ENCODE measurements around the gene KSR1. TPM values are rescaled to one million over a fixed set of nuclear protein-coding genes. Genes with fewer than 3 reads are reported as not detected.

The KSR1 gene
- total and polyA plus RNA-seq, 4 donors: 19.0 to 75.7 (median 42.6) TPM

DNA sequence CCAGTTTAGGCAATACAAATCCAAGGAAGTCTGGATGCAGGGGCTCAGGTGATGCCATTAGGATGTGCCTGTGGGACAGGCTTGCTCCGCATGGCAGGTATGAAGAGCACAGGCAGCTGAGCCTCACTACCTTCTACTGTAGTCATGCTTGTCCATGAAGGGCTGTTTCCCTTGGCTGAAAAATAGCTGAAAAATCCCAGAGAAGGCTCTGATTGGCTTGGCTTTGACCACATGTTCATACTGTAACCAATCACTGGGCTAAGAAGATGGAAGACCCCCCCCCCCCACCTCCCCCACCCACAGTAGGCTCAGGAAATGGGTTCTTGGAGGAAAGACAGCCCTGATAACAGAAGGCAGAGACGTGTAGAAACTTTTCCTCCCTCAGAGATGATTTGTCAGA lies 108.2 kb downstream of the KSR1 start:
- no peaks in the 10 kb centered on the region for H3K9me3 ChIP-seq (ENCODE audit: control insufficient read depth, low read length)
- no peaks in the 10 kb centered on the region for H3K4me1 ChIP-seq (ENCODE audit: control insufficient read depth in 1 of 2, insufficient read depth in 2 of 2, low read length in 2 of 2)
- DNase-seq (no peak), ATAC-seq (ENCODE audit: low FRiP score) (no peak)
- no peak overlapping the region for H3K27ac ChIP-seq (ENCODE audit: low read depth in 1 of 2, low read length in 2 of 2)
- H3K27me3 ChIP-seq (ENCODE audit: control insufficient read depth in 1 of 2, insufficient read depth in 2 of 2, low read length in 1 of 2): no peaks in the 10 kb centered on the region
- WGBS, 2 donors: 78 to 82% methylated on average over 2 of the region's 2 CpGs
- no peaks in the 10 kb centered on the region for H3K36me3 ChIP-seq (ENCODE audit: control insufficient read depth in 1 of 2, insufficient read depth in 2 of 2, low read length in 1 of 2)
- no peak overlapping the region for H3K4me3 ChIP-seq (ENCODE audit: low read length in 2 of 2)
- intact Hi-C loops (cut with DNase I): no loop called here

DNA sequence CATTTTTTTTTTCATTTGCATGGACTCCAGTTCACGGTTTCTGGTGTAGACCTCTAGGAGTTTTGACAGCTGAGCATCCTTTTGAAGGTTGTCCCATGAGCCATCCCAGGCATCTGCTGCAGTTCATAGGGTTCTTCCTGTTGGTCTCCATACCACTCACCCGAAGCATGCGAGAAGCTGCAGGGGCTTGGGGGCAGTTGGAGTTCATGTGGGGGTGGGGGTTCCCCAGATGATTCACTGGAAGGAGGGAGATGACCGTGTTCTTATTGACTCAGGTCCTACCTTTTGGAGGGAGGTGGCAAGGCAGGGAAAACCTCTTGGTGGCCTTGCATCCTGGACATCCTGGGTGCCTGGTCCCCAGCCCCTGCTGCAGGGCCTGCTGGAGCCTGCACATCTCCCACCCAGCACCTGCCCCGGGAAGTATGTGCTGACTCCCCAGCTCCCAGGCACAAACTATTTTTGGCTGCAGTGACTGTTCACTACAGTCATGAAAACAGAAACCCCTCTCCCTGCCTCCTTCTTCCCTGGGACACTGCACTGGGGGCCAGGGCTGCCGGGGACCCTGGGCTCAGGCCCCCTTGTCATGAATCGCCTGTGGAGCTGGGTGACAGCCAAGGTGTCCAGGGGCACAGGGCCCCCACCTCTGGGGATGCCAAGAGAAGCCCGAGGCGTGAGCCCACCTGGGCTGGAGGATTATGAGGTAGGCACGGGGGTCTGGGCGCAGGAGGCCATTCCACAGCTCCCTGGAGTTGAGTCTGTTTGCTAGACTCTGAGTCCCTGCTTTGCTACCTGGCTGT lies 109.8 kb downstream of the KSR1 start:
- no peak for DNase-seq
- ATAC-seq (ENCODE audit: low FRiP score): no peak
- H3K4me3 ChIP-seq (ENCODE audit: low read length in 2 of 2): no peak overlapping the region
- WGBS, 2 donors: 84 to 85% methylated on average over 10 to 11 of the region's 11 CpGs
- no peak overlapping the region for H3K27ac ChIP-seq (ENCODE audit: low read depth in 1 of 2, low read length in 2 of 2)
- H3K36me3 ChIP-seq (ENCODE audit: control insufficient read depth in 1 of 2, insufficient read depth in 2 of 2, low read length in 1 of 2): no peaks in the 10 kb centered on the region
- intact Hi-C loops (cut with DNase I): no loop called here
- no peaks in the 10 kb centered on the region for H3K4me1 ChIP-seq (ENCODE audit: control insufficient read depth in 1 of 2, insufficient read depth in 2 of 2, low read length in 2 of 2)
- H3K27me3 ChIP-seq (ENCODE audit: control insufficient read depth in 1 of 2, insufficient read depth in 2 of 2, low read length in 1 of 2): no peaks in the 10 kb centered on the region
- H3K9me3 ChIP-seq (ENCODE audit: control insufficient read depth, low read length): no peaks in the 10 kb centered on the region

DNA sequence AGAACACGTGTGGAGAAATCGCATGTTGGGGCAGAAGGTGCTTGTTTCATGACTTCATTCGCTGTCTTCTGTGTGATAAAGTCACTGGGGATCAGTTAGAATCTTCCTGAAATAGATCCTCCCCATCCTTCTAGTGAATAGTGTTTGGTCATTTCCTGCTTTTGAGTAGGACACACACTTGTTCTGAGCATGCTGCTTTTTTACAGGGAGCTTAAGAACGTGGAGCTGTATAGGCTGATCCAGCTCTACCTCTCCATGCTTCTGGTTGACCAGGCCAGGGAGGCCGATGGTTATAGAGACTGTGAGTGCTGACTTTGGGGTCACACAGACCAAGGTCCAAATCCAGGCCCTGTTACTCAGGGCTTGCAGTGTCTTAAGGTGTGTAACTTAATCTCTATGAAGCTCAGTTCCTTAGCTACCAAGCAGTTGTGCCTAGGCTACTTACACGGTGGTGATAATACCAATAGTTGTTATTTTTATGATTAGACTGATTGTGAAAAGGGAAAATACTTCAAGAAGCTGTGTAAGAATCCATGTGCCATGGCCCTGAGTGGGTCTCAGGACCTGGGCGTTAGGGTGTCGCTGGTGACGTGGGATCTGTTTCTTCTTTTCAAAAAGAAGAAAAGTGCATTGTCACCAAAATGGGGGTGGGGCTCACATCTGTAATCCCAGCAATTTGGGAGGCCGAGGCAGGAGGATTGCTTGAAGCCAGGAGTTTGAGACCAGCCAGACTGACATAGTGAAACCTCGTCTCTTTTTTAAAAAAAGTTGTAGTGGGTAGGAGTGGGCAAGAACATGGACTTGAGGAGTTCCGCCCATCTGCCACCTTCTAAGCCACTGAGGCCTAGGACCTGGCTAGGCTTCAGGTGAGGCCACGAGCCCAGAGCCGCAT lies 110.7 kb downstream of the KSR1 start:
- Histone ChIP-seq H3K4me3 (ENCODE audit: low read length in 2 of 2) (no peak overlapping the region), H3K27me3 (ENCODE audit: control insufficient read depth in 1 of 2, insufficient read depth in 2 of 2, low read length in 1 of 2) (no peaks in the 10 kb centered on the region), H3K36me3 (ENCODE audit: control insufficient read depth in 1 of 2, insufficient read depth in 2 of 2, low read length in 1 of 2) (no peaks in the 10 kb centered on the region), H3K9me3 (ENCODE audit: control insufficient read depth, low read length) (no peaks in the 10 kb centered on the region), H3K27ac (ENCODE audit: low read depth in 1 of 2, low read length in 2 of 2) (no peak overlapping the region), H3K4me1 (ENCODE audit: control insufficient read depth in 1 of 2, insufficient read depth in 2 of 2, low read length in 2 of 2) (no peaks in the 10 kb centered on the region)
- ATAC-seq (ENCODE audit: low FRiP score) (no peak), DNase-seq (no peak)
- intact Hi-C loops (cut with DNase I): no loop called here
- 84 to 85% methylated on average over 14 of the region's 14 CpGs for WGBS, 2 donors

DNA sequence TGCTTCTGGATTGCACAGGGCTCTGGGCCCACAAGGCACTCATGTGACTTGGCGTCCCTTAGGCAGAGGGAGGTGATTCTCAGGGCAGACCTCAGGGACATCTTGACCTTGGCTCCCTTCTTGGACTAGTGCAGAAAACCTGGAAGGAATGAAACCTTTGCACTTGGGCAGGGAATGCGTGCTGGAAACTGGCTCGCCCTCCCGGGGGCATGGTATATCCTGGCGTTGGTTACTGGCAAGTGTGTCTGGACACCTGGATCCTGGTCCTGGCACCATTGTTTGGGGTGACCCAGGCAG lies 111.3 kb downstream of the KSR1 start:
- Histone ChIP-seq H3K4me1 (ENCODE audit: control insufficient read depth in 1 of 2, insufficient read depth in 2 of 2, low read length in 2 of 2) (no peaks in the 10 kb centered on the region), H3K27me3 (ENCODE audit: control insufficient read depth in 1 of 2, insufficient read depth in 2 of 2, low read length in 1 of 2) (no peaks in the 10 kb centered on the region), H3K36me3 (ENCODE audit: control insufficient read depth in 1 of 2, insufficient read depth in 2 of 2, low read length in 1 of 2) (no peaks in the 10 kb centered on the region), H3K4me3 (ENCODE audit: low read length in 2 of 2) (no peak overlapping the region), H3K9me3 (ENCODE audit: control insufficient read depth, low read length) (no peaks in the 10 kb centered on the region), H3K27ac (ENCODE audit: low read depth in 1 of 2, low read length in 2 of 2) (no peak overlapping the region)
- WGBS, 2 donors: 80 to 92% methylated on average over 5 of the region's 5 CpGs
- intact Hi-C loops (cut with DNase I): no loop called here
- DNase-seq: peak in 1 of 2 donors; percentile 15
- ATAC-seq (ENCODE audit: low FRiP score): no peak

DNA sequence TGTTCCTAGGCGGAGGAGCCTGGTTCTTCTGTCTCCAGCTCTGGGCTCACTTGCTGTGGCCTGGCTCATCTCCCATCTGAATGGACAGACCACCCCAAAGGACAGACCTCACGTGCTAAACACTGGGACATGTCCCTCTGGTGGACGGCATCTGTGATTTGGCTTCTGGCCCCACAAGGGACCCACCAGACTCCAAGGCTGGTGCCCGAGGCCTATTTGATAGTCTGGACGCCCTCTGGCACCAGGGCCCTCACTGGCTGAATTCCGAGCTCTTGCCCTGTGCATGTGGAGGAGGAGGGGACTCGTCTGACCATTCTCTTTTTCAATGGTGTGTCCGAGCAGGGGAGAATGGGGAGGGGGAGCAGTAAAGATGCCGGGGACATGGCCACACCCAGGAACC lies 112.0 kb downstream of the KSR1 start:
- no peak overlapping the region for H3K4me3 ChIP-seq (ENCODE audit: low read length in 2 of 2)
- WGBS, 2 donors: 92 to 94% methylated on average over 9 of the region's 9 CpGs
- intact Hi-C loops (cut with DNase I): no loop called here
- no peak for ATAC-seq (ENCODE audit: low FRiP score)
- no peak overlapping the region for H3K27ac ChIP-seq (ENCODE audit: low read depth in 1 of 2, low read length in 2 of 2)
- H3K27me3 ChIP-seq (ENCODE audit: control insufficient read depth in 1 of 2, insufficient read depth in 2 of 2, low read length in 1 of 2): no peaks in the 10 kb centered on the region
- no peaks in the 10 kb centered on the region for H3K36me3 ChIP-seq (ENCODE audit: control insufficient read depth in 1 of 2, insufficient read depth in 2 of 2, low read length in 1 of 2)
- no peaks in the 10 kb centered on the region for H3K9me3 ChIP-seq (ENCODE audit: control insufficient read depth, low read length)
- no peaks in the 10 kb centered on the region for H3K4me1 ChIP-seq (ENCODE audit: control insufficient read depth in 1 of 2, insufficient read depth in 2 of 2, low read length in 2 of 2)
- DNase-seq: no peak

DNA sequence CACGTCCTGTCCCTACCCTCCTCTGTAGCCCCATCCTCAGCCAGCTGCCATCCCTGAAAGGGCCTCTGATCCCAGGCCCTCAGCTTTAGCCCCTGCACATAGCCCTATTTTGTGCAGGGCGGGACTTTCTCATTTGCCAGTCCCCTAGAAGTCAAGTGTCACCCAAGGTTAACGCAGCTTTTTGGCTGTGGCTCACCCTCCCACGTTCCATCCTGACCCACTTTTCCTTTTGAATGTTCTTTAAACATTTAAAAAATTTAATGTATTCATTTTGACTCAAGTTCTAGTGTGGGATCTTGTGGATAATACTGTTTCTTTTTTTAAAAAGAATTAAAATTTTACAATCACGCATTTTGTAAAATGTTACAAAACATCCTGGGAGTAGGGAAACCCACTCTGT lies 112.6 kb downstream of the KSR1 start:
- Histone ChIP-seq H3K4me1 (ENCODE audit: control insufficient read depth in 1 of 2, insufficient read depth in 2 of 2, low read length in 2 of 2) (no peaks in the 10 kb centered on the region), H3K36me3 (ENCODE audit: control insufficient read depth in 1 of 2, insufficient read depth in 2 of 2, low read length in 1 of 2) (no peaks in the 10 kb centered on the region), H3K27ac (ENCODE audit: low read depth in 1 of 2, low read length in 2 of 2) (no peak overlapping the region), H3K27me3 (ENCODE audit: control insufficient read depth in 1 of 2, insufficient read depth in 2 of 2, low read length in 1 of 2) (no peaks in the 10 kb centered on the region), H3K4me3 (ENCODE audit: low read length in 2 of 2) (no peak overlapping the region), H3K9me3 (ENCODE audit: control insufficient read depth, low read length) (no peaks in the 10 kb centered on the region)
- DNase-seq (no peak), ATAC-seq (ENCODE audit: low FRiP score) (no peak)
- WGBS, 2 donors: 64 to 75% methylated on average over 5 of the region's 5 CpGs
- intact Hi-C loops (cut with DNase I): no loop called here

DNA sequence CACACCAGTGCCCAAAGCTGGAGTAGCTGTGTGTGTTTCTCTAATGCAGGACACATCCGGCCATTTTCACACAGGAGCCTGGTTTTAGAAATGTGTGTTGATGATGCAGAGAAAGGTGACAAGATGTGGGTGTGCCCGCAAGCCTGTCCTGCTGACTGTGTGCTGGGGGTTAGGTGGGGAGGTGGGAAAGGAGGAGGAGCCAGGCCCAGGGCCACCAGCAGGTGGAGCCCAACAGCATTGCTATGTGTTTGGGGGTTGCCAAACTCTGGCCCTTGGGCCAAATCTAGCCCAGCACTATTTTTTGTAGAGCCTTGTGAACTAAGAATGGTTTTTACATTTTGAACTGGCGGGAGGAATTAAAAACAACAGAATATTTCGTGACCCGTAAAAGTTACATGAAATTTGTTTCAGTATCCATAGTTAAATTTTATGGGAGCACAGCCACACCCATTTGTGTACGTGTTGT lies 113.0 kb downstream of the KSR1 start:
- H3K27ac ChIP-seq (ENCODE audit: low read depth in 1 of 2, low read length in 2 of 2): no peak overlapping the region
- H3K4me1 ChIP-seq (ENCODE audit: control insufficient read depth in 1 of 2, insufficient read depth in 2 of 2, low read length in 2 of 2): no peaks in the 10 kb centered on the region
- no peak overlapping the region for H3K4me3 ChIP-seq (ENCODE audit: low read length in 2 of 2)
- H3K9me3 ChIP-seq (ENCODE audit: control insufficient read depth, low read length): no peaks in the 10 kb centered on the region
- DNase-seq (no peak), ATAC-seq (ENCODE audit: low FRiP score) (no peak)
- H3K27me3 ChIP-seq (ENCODE audit: control insufficient read depth in 1 of 2, insufficient read depth in 2 of 2, low read length in 1 of 2): no peaks in the 10 kb centered on the region
- no peaks in the 10 kb centered on the region for H3K36me3 ChIP-seq (ENCODE audit: control insufficient read depth in 1 of 2, insufficient read depth in 2 of 2, low read length in 1 of 2)
- intact Hi-C loops (cut with DNase I): no loop called here
- 60 to 68% methylated on average over 6 of the region's 6 CpGs for WGBS, 2 donors

DNA sequence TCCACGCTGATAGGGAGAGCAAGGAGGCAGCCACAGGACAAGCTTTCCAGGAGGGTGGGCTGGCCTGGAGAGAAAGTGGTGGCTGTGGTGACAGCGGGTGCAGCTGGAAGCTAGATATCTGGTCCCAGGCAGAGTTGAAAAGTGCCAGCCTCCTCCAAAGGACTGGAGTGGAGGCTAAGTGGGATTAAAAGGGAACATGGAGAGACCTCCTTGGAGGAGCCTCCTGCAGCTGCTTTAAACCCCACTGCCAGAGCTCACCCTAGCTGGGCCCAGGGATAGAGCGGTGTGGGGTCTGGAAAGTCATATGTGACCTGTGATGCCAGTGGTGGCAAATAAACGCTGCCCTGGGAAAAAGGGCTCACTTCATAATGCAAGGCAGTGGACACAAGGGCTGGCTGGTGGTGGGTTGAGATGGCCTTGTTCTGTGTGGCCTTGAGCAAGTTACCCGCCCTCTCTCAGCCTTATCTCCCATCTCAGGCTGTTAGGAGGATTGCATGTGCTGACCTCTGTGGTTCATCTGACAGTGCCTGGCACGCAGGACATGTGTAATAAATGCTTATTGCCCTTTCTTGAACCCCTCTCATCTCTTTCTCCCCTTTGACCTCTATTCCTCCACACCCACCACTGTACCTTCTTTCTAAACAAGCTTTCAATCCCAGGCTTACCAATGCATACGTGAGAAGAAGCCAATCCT lies 113.8 kb downstream of the KSR1 start:
- Histone ChIP-seq H3K27me3 (ENCODE audit: control insufficient read depth in 1 of 2, insufficient read depth in 2 of 2, low read length in 1 of 2) (no peaks in the 10 kb centered on the region), H3K4me1 (ENCODE audit: control insufficient read depth in 1 of 2, insufficient read depth in 2 of 2, low read length in 2 of 2) (no peaks in the 10 kb centered on the region), H3K27ac (ENCODE audit: low read depth in 1 of 2, low read length in 2 of 2) (no peak overlapping the region), H3K9me3 (ENCODE audit: control insufficient read depth, low read length) (no peaks in the 10 kb centered on the region), H3K4me3 (ENCODE audit: low read length in 2 of 2) (no peak overlapping the region), H3K36me3 (ENCODE audit: control insufficient read depth in 1 of 2, insufficient read depth in 2 of 2, low read length in 1 of 2) (no peaks in the 10 kb centered on the region)
- ATAC-seq (ENCODE audit: low FRiP score) (no peak), DNase-seq (no peak)
- 94 to 96% methylated on average over 7 of the region's 7 CpGs for WGBS, 2 donors
- intact Hi-C loops (cut with DNase I): no loop called here

Data from aorta (tissue), 5 donors.